ENCODE results near the gene PTPRM. TPM values are rescaled to one million over a fixed set of nuclear protein-coding genes. Genes with fewer than 3 reads are reported as not detected.

PTPRM gene
- polyA plus RNA-seq, 1 donor (not counting 4 experiments of a cell fraction or from before 2014, with no cell fraction given) = 54.5 TPM

DNA sequence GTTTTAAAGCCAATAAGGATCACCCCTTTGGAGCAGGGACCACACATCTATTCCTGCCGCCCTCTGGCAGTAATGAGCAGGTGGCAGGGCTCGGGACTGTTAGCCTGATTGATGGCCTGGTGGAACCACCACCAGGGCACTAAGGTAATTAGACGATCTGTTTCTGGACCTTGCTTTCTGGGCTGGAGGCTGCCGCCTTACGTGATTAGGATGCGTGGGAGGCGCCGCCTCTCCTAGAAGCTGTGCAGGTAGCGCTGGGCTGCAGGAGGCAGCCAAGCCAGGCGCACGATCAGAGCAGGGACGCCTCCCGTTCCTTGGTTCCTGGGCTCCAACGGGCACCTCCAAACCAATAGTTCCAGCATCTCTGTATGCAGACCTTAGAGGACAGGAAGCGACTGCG, 799.5 kb downstream of the PTPRM start:
- Histone ChIP-seq H3K4me2 (ENCODE audit: control insufficient read depth, extremely low read depth, insufficient read depth, low read depth, low read length) (peak overlapping the region; percentile 67), H3K79me2 (ENCODE audit: control insufficient read depth, insufficient read depth, low read length) (no peaks in the 10 kb centered on the region), H3K9me3 (ENCODE audit: control insufficient read depth, low read depth, low read length) (no peaks in the 10 kb centered on the region), H4K20me1 (ENCODE audit: control insufficient read depth, extremely low read depth, insufficient read depth, low read length) (no peaks in the 10 kb centered on the region), H3K9ac (ENCODE audit: control insufficient read depth, extremely low read depth, insufficient read depth, low read length) (no peak overlapping the region), H3K4me1 (ENCODE audit: control insufficient read depth, extremely low read depth, insufficient read depth, low read length) (no peaks in the 10 kb centered on the region), H3K36me3 (ENCODE audit: control insufficient read depth in 2 of 2, extremely low read depth in 1 of 2, insufficient read depth in 2 of 2, low read length in 2 of 2) (no peaks in the 10 kb centered on the region), H3K9me1 (ENCODE audit: control insufficient read depth, extremely low read depth, insufficient read depth, low read length) (no peaks in the 10 kb centered on the region), H3K27me3 (ENCODE audit: control insufficient read depth, extremely low read depth, insufficient read depth, low read length) (peaks cover 15% of the 10 kb centered on the region), H2AFZ (ENCODE audit: control insufficient read depth, low read length) (no peak overlapping the region), H3K27ac (ENCODE audit: control insufficient read depth, insufficient read depth, low read length) (no peak overlapping the region), H3K4me3 (ENCODE audit: control insufficient read depth in 2 of 3, extremely low read depth in 1 of 3, insufficient read depth in 2 of 3, low read depth in 1 of 3, low read length in 3 of 3) (no peak overlapping the region)
- FAIRE-seq (no peak), DNase-seq (ENCODE audit: low read depth, low spot score) (no peak)
- TF ChIP-seq, protein P1, sequence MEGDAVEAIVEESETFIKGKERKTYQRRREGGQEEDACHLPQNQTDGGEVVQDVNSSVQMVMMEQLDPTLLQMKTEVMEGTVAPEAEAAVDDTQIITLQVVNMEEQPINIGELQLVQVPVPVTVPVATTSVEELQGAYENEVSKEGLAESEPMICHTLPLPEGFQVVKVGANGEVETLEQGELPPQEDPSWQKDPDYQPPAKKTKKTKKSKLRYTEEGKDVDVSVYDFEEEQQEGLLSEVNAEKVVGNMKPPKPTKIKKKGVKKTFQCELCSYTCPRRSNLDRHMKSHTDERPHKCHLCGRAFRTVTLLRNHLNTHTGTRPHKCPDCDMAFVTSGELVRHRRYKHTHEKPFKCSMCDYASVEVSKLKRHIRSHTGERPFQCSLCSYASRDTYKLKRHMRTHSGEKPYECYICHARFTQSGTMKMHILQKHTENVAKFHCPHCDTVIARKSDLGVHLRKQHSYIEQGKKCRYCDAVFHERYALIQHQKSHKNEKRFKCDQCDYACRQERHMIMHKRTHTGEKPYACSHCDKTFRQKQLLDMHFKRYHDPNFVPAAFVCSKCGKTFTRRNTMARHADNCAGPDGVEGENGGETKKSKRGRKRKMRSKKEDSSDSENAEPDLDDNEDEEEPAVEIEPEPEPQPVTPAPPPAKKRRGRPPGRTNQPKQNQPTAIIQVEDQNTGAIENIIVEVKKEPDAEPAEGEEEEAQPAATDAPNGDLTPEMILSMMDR (optimal IDR thresholded peaks at IDR 0.05 in 1 of 3, IDR thresholded peaks at IDR 0.05 in 1 of 3, conservative IDR thresholded peaks at IDR 0.05 in 1 of 3; ENCODE audit: extremely low read depth in 1 of 3, insufficient read depth in 2 of 3, low read length in 3 of 3) = no peak
- TF ChIP-seq EZH2 (IDR thresholded peaks at IDR 0.05; ENCODE audit: low read length) = peak; percentile 29
- dilution Hi-C loops (cut with MboI; ENCODE audit: extremely low pct_ligation_motif_present, low sequenced_read_pairs) = no loop called here

DNA sequence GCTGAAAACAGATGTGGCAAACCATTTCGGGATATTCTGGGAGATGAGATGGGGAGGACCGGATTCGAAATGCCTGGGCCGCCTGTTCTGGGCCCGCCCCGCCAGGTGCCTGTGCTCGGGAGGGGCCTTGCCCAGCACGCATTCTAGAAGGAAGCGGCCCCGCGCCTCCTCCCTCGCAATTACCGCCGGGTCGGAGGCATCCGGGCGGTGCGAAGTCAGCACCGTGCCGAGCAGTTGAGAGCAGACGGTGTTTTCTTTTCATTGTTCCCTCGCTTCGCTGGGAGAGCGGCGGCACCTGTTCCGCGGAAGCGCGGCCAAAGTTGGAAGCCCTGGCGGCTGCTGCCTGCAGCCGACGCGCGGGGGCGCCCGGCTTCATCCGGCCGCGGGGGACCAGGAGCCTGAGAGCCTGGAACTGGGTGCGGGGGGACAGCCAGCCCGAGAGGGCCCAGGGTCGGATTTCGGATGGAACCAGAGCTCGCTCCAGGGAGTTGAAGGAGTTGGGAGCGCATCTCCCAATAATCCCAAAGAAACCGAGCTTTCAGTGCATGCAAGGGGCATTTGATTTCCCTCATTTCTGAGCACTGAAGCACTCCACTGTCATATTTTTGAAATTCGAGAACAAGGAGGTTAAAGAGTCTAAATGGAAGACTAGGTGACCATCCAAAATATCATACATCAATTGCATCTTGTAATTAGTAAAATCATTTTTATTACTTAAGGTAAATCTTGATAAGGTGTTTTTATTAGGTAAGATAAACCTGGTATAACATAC, 800.3 kb downstream of the PTPRM start:
- Histone ChIP-seq H3K27ac (ENCODE audit: control insufficient read depth, insufficient read depth, low read length) (no peak overlapping the region), H3K9ac (ENCODE audit: control insufficient read depth, extremely low read depth, insufficient read depth, low read length) (no peak overlapping the region), H4K20me1 (ENCODE audit: control insufficient read depth, extremely low read depth, insufficient read depth, low read length) (no peaks in the 10 kb centered on the region), H2AFZ (ENCODE audit: control insufficient read depth, low read length) (no peak overlapping the region), H3K4me2 (ENCODE audit: control insufficient read depth, extremely low read depth, insufficient read depth, low read depth, low read length) (peak overlapping the region; percentile 67), H3K27me3 (ENCODE audit: control insufficient read depth, extremely low read depth, insufficient read depth, low read length) (peaks cover 15% of the 10 kb centered on the region), H3K79me2 (ENCODE audit: control insufficient read depth, insufficient read depth, low read length) (no peaks in the 10 kb centered on the region), H3K9me1 (ENCODE audit: control insufficient read depth, extremely low read depth, insufficient read depth, low read length) (no peaks in the 10 kb centered on the region), H3K4me3 (ENCODE audit: control insufficient read depth in 2 of 3, extremely low read depth in 1 of 3, insufficient read depth in 2 of 3, low read depth in 1 of 3, low read length in 3 of 3) (peak overlapping the region in 1 of 3 experiments; percentile 29), H3K36me3 (ENCODE audit: control insufficient read depth in 2 of 2, extremely low read depth in 1 of 2, insufficient read depth in 2 of 2, low read length in 2 of 2) (no peaks in the 10 kb centered on the region), H3K9me3 (ENCODE audit: control insufficient read depth, low read depth, low read length) (no peaks in the 10 kb centered on the region), H3K4me1 (ENCODE audit: control insufficient read depth, extremely low read depth, insufficient read depth, low read length) (no peaks in the 10 kb centered on the region)
- FAIRE-seq (no peak), DNase-seq (ENCODE audit: low read depth, low spot score) (no peak)
- TF ChIP-seq, protein P1 (optimal IDR thresholded peaks at IDR 0.05 in 1 of 3, IDR thresholded peaks at IDR 0.05 in 1 of 3, conservative IDR thresholded peaks at IDR 0.05 in 1 of 3; ENCODE audit: extremely low read depth in 1 of 3, insufficient read depth in 2 of 3, low read length in 3 of 3) = peak; percentile 58 to 81 (median 59)
- no peak for TF ChIP-seq EZH2 (IDR thresholded peaks at IDR 0.05; ENCODE audit: low read length)
- dilution Hi-C loops (cut with MboI; ENCODE audit: extremely low pct_ligation_motif_present, low sequenced_read_pairs) = no loop called here
